ENCODE data around the gene IFI27L1. TPM values are rescaled to one million over a fixed set of nuclear protein-coding genes. Genes with fewer than 3 reads are reported as not detected.

Gene IFI27L1
- total and polyA plus RNA-seq, 2 experiments from 2014 or later = 9.7 to 28.6 TPM

- TF ChIP-seq EZH2phosphoT487 (IDR thresholded peaks at IDR 0.05; ENCODE audit: unreplicated experiment) (no peak), STAT1 (IDR thresholded peaks at IDR 0.05; ENCODE audit: unreplicated experiment) (no peak), JUNB (IDR thresholded peaks at IDR 0.05; ENCODE audit: unreplicated experiment) (no peak), ZNF114 (CRISPR knock-in tag; IDR thresholded peaks at IDR 0.05) (no peak)
- TF ChIP-seq, protein P1, sequence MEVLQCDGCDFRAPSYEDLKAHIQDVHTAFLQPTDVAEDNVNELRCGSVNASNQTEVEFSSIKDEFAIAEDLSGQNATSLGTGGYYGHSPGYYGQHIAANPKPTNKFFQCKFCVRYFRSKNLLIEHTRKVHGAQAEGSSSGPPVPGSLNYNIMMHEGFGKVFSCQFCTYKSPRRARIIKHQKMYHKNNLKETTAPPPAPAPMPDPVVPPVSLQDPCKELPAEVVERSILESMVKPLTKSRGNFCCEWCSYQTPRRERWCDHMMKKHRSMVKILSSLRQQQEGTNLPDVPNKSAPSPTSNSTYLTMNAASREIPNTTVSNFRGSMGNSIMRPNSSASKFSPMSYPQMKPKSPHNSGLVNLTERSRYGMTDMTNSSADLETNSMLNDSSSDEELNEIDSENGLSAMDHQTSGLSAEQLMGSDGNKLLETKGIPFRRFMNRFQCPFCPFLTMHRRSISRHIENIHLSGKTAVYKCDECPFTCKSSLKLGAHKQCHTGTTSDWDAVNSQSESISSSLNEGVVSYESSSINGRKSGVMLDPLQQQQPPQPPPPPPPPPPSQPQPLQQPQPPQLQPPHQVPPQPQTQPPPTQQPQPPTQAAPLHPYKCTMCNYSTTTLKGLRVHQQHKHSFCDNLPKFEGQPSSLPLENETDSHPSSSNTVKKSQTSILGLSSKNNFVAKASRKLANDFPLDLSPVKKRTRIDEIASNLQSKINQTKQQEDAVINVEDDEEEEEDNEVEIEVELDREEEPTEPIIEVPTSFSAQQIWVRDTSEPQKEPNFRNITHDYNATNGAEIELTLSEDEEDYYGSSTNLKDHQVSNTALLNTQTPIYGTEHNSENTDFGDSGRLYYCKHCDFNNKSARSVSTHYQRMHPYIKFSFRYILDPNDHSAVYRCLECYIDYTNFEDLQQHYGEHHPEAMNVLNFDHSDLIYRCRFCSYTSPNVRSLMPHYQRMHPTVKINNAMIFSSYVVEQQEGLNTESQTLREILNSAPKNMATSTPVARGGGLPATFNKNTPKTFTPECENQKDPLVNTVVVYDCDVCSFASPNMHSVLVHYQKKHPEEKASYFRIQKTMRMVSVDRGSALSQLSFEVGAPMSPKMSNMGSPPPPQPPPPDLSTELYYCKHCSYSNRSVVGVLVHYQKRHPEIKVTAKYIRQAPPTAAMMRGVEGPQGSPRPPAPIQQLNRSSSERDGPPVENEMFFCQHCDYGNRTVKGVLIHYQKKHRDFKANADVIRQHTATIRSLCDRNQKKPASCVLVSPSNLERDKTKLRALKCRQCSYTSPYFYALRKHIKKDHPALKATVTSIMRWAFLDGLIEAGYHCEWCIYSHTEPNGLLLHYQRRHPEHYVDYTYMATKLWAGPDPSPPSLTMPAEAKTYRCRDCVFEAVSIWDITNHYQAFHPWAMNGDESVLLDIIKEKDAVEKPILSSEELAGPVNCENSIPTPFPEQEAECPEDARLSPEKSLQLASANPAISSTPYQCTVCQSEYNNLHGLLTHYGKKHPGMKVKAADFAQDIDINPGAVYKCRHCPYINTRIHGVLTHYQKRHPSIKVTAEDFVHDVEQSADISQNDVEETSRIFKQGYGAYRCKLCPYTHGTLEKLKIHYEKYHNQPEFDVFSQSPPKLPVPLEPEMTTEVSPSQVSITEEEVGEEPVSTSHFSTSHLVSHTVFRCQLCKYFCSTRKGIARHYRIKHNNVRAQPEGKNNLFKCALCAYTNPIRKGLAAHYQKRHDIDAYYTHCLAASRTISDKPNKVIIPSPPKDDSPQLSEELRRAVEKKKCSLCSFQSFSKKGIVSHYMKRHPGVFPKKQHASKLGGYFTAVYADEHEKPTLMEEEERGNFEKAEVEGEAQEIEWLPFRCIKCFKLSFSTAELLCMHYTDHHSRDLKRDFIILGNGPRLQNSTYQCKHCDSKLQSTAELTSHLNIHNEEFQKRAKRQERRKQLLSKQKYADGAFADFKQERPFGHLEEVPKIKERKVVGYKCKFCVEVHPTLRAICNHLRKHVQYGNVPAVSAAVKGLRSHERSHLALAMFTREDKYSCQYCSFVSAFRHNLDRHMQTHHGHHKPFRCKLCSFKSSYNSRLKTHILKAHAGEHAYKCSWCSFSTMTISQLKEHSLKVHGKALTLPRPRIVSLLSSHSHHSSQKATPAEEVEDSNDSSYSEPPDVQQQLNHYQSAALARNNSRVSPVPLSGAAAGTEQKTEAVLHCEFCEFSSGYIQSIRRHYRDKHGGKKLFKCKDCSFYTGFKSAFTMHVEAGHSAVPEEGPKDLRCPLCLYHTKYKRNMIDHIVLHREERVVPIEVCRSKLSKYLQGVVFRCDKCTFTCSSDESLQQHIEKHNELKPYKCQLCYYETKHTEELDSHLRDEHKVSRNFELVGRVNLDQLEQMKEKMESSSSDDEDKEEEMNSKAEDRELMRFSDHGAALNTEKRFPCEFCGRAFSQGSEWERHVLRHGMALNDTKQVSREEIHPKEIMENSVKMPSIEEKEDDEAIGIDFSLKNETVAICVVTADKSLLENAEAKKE (CRISPR knock-in tag; IDR thresholded peaks at IDR 0.05) = no peak
- TF ChIP-seq, protein P2, sequence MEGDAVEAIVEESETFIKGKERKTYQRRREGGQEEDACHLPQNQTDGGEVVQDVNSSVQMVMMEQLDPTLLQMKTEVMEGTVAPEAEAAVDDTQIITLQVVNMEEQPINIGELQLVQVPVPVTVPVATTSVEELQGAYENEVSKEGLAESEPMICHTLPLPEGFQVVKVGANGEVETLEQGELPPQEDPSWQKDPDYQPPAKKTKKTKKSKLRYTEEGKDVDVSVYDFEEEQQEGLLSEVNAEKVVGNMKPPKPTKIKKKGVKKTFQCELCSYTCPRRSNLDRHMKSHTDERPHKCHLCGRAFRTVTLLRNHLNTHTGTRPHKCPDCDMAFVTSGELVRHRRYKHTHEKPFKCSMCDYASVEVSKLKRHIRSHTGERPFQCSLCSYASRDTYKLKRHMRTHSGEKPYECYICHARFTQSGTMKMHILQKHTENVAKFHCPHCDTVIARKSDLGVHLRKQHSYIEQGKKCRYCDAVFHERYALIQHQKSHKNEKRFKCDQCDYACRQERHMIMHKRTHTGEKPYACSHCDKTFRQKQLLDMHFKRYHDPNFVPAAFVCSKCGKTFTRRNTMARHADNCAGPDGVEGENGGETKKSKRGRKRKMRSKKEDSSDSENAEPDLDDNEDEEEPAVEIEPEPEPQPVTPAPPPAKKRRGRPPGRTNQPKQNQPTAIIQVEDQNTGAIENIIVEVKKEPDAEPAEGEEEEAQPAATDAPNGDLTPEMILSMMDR (conservative IDR thresholded peaks at IDR 0.05; ENCODE audit: low read depth in 2 of 2) = no peak
- ATAC-seq = no peak
- H3K27ac ChIP-seq (ENCODE audit: low read depth) = no peak overlapping the region
- H3K27me3 ChIP-seq (ENCODE audit: insufficient read depth) = no peaks in the 10 kb centered on the region
- Mint-ChIP-seq H3K27me3 (ENCODE audit: insufficient read depth, low read depth, poor library complexity) (peaks cover 6% of the 10 kb centered on the region), H3K4me1 (peaks cover 10% of the 10 kb centered on the region; the same call in 2 of the 3 replicates), H3K9me3 (no peaks in the 10 kb centered on the region), H3K4me3 (no peak overlapping the region), H3K27ac (no peak overlapping the region), H3K36me3 (ENCODE audit: low read depth) (peaks cover 76% of the 10 kb centered on the region)
- no peak overlapping the region for H3K4me2 ChIP-seq
- H3K4me3 ChIP-seq = no peak overlapping the region
- H3F3A ChIP-seq (replicated peaks; ENCODE audit: low read depth) = no peaks in the 10 kb centered on the region
- no peaks in the 10 kb centered on the region for H3K79me2 ChIP-seq (replicated peaks; ENCODE audit: insufficient read depth)
- no peaks in the 10 kb centered on the region for H3K9me2 ChIP-seq (ENCODE audit: insufficient read depth)
- no peaks in the 10 kb centered on the region for H3K4me1 ChIP-seq (ENCODE audit: insufficient read depth)
- DNase-seq (ENCODE audit: low spot score) = no peak
- H2AFZ ChIP-seq = no peak overlapping the region
- peaks cover 3% of the 10 kb centered on the region for H4K20me1 ChIP-seq (replicated peaks; ENCODE audit: insufficient read depth)
- peaks cover 20% of the 10 kb centered on the region for H3K36me3 ChIP-seq (ENCODE audit: insufficient read depth)
Measured at GRCh38 chr14:94050231-94050880, 30.8 kb upstream of the IFI27L1 start.

Data from GM23338 (cell line).